ENCODE results near the gene PRM1. TPM values are rescaled to one million over a fixed set of nuclear protein-coding genes. Genes with fewer than 3 reads are reported as not detected.

The PRM1 gene
- total RNA-seq, 1 donor from 2014 or later: not detected

DNA sequence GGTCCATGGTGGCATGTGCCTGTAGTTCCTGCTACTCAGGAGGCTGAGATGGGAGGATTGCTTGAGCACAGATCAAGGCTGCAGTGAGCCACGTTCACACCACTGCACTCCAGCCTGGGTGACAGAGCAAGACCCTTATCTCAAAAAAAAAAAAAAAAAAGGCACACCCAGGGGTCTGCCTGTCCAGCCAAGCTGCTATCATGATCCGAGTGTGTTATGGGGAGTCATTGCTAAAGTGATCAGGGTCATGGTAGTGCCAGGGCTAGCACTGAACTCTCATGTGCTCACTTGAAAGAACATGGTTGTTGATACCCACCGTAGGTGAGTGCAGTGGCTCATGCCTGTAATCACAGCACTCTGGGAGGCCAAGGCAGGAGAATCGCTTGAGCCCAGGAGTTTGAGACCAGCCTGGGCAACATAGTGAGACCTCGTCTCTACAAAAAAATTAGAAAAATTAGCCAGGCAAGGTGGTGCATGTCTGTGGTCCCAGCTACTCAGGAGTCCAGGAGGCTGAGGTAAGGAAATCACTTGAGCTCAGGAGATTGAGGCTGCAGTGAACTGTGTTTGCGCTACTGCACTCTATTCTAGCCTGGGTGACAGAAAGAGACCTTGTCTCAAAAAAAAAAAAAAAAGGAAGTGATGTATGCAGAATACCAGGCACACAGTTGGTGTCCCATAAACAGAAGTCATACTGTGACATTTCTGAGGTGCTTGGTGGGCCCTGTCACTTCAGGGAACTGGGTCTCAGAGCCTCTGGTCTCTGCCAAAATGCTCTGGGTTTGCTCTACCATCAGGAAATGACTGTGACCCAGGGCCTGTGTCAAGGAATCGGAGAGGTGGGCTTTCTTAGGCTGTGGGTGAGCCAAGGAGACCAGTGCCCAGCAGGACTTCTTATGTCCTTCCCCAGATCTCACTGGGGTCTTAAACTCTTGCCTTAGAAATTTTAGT is 2.2 kb downstream of the PRM1 start:
- peak overlapping the region; percentile 66 for H3K27ac Mint-ChIP-seq (ENCODE audit: unreplicated experiment)
- no peaks in the 10 kb centered on the region for H3K9me3 Mint-ChIP-seq
- no peaks in the 10 kb centered on the region for H3K27me3 Mint-ChIP-seq (ENCODE audit: low read depth)
- no peaks in the 10 kb centered on the region for H3K36me3 Mint-ChIP-seq (ENCODE audit: low read depth)
- no peak overlapping the region for H3K4me3 Mint-ChIP-seq
- DNase-seq (ENCODE audit: low read depth, low spot score): no peak
- peaks cover 9% of the 10 kb centered on the region for H3K4me1 Mint-ChIP-seq
- TF ChIP-seq, protein P1, sequence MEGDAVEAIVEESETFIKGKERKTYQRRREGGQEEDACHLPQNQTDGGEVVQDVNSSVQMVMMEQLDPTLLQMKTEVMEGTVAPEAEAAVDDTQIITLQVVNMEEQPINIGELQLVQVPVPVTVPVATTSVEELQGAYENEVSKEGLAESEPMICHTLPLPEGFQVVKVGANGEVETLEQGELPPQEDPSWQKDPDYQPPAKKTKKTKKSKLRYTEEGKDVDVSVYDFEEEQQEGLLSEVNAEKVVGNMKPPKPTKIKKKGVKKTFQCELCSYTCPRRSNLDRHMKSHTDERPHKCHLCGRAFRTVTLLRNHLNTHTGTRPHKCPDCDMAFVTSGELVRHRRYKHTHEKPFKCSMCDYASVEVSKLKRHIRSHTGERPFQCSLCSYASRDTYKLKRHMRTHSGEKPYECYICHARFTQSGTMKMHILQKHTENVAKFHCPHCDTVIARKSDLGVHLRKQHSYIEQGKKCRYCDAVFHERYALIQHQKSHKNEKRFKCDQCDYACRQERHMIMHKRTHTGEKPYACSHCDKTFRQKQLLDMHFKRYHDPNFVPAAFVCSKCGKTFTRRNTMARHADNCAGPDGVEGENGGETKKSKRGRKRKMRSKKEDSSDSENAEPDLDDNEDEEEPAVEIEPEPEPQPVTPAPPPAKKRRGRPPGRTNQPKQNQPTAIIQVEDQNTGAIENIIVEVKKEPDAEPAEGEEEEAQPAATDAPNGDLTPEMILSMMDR (conservative IDR thresholded peaks at IDR 0.05): no peak

- Mint-ChIP-seq H3K4me3 (no peak overlapping the region), H3K27me3 (ENCODE audit: low read depth) (no peaks in the 10 kb centered on the region), H3K9me3 (no peaks in the 10 kb centered on the region), H3K36me3 (ENCODE audit: low read depth) (no peaks in the 10 kb centered on the region), H3K27ac (ENCODE audit: unreplicated experiment) (no peak overlapping the region), H3K4me1 (peaks cover 17% of the 10 kb centered on the region)
- DNase-seq (ENCODE audit: low read depth, low spot score): no peak
- TF ChIP-seq, protein P1 (conservative IDR thresholded peaks at IDR 0.05): no peak
These were observed 3.4 kb downstream of the PRM1 start for GRCh38 chr16:11277607-11278337.

GRCh38 chr16:11276896-11277593 is 4.1 kb downstream of the PRM1 start:
- Mint-ChIP-seq H3K36me3 (ENCODE audit: low read depth) (no peaks in the 10 kb centered on the region), H3K4me3 (no peak overlapping the region), H3K27me3 (ENCODE audit: low read depth) (no peaks in the 10 kb centered on the region), H3K27ac (ENCODE audit: unreplicated experiment) (peak overlapping the region; percentile 51), H3K9me3 (no peaks in the 10 kb centered on the region), H3K4me1 (peaks cover 17% of the 10 kb centered on the region)
- no peak for DNase-seq (ENCODE audit: low read depth, low spot score)
- TF ChIP-seq, protein P1 (conservative IDR thresholded peaks at IDR 0.05): no peak

GRCh38 chr16:11276143-11276895 is 4.8 kb downstream of the PRM1 start, which contains the start of gene PRM2:
Gene PRM2 (minus strand): TSS chr16:11276480. CDS start chr16:11276370, 110 bp downstream.
- TF ChIP-seq, protein P1 (conservative IDR thresholded peaks at IDR 0.05): no peak
- Mint-ChIP-seq H3K4me3 (no peak within 1 kb of the TSS), H3K27me3 (ENCODE audit: low read depth) (no peaks in the 10 kb centered on the region), H3K4me1 (peaks cover 17% of the 10 kb centered on the region), H3K36me3 (ENCODE audit: low read depth) (no peaks in the 10 kb centered on the region), H3K27ac (ENCODE audit: unreplicated experiment) (peak within 1 kb of the TSS; percentile 51), H3K9me3 (no peaks in the 10 kb centered on the region)
- no peak for DNase-seq (ENCODE audit: low read depth, low spot score)

Measured in neural crest cell (in vitro differentiated cells).